Trophoblast cell (in vitro differentiated cells and primary cell): ENCODE results near the gene JPH3.

Source experiments
- DNase-seq, 2 donors: peaks; one replicate each; pipeline ENCODE4 v3.0.0-alpha.2; 2016
- H2AFZ ChIP-seq: 2 replicates; pipeline ENCODE4 v1.6.1; 2013; ENCODE audit warnings: low read length, moderate library complexity, mild to moderate bottlenecking; ENCODE audit not compliant: insufficient read depth, poor library complexity
- H2AK5ac ChIP-seq: 2 replicates; pipeline ENCODE4 v1.6.1; 2013; ENCODE audit warnings: mild to moderate bottlenecking, low read length
- H2BK120ac ChIP-seq: 2 replicates; pipeline ENCODE4 v1.6.1; 2013; ENCODE audit warnings: low read length, mild to moderate bottlenecking, moderate library complexity; ENCODE audit not compliant: insufficient read depth, poor library complexity
- H2BK12ac ChIP-seq: 2 replicates; pipeline ENCODE4 v1.6.1; 2013; ENCODE audit warnings: mild to moderate bottlenecking, low read length, moderate library complexity
- H2BK5ac ChIP-seq: 2 replicates; pipeline ENCODE4 v1.6.1; 2013; ENCODE audit warnings: low read length, low read depth, moderate library complexity, mild to moderate bottlenecking; ENCODE audit not compliant: poor library complexity
- H3K14ac ChIP-seq: 2 replicates; pipeline ENCODE4 v1.6.1; 2013; ENCODE audit warnings: mild to moderate bottlenecking, low read length
- H3K18ac ChIP-seq: 2 replicates; pipeline ENCODE4 v1.6.1; 2013; ENCODE audit warnings: mild to moderate bottlenecking, low read length
- H3K23ac ChIP-seq: 2 replicates; pipeline ENCODE4 v1.6.1; 2013; ENCODE audit warnings: low read length
- H3K27ac ChIP-seq: 2 replicates; pipeline ENCODE4 v1.5.1; 2013; ENCODE audit warnings: low read depth, mild to moderate bottlenecking, inconsistent platforms, low read length, moderate library complexity
- H3K27me3 ChIP-seq: 2 replicates; pipeline ENCODE4 v1.6.1; 2013; ENCODE audit warnings: inconsistent platforms, mild to moderate bottlenecking, low read length, moderate library complexity; ENCODE audit not compliant: insufficient read depth
- H3K36me3 ChIP-seq, 2 experiments: 1 replicate in 1 of 2; 2 replicates in 1 of 2; pipeline ENCODE4 v1.6.1; 2013; ENCODE audit warnings: low read length in 2 of 2, mild to moderate bottlenecking in 2 of 2, moderate library complexity in 1 of 2; ENCODE audit not compliant: insufficient read depth in 2 of 2, control insufficient read depth in 1 of 2
- H3K4ac ChIP-seq: 2 replicates; pipeline ENCODE4 v1.6.1; 2013; ENCODE audit warnings: low read depth, mild to moderate bottlenecking, low read length, moderate library complexity
- H3K4me1 ChIP-seq, 2 experiments: 1 replicate in 1 of 2; 2 replicates in 1 of 2; pipeline ENCODE4 v1.6.1; 2013; ENCODE audit warnings: low read length in 2 of 2, mild to moderate bottlenecking in 2 of 2, moderate library complexity in 1 of 2; ENCODE audit not compliant: insufficient read depth in 2 of 2, control insufficient read depth in 1 of 2
- H3K4me2 ChIP-seq: 2 replicates; pipeline ENCODE4 v1.6.1; 2013; ENCODE audit warnings: inconsistent platforms, mild to moderate bottlenecking, low read length, moderate library complexity
- H3K4me3 ChIP-seq: 2 replicates; pipeline ENCODE4 v1.5.1; 2013; ENCODE audit warnings: mild to moderate bottlenecking, low read depth, low read length, inconsistent platforms
- H3K79me1 ChIP-seq: one replicate; pipeline ENCODE4 v1.6.1; 2013; ENCODE audit warnings: low read length
- H3K79me2 ChIP-seq: 2 replicates; pipeline ENCODE4 v1.6.1; 2013; ENCODE audit warnings: low read length, mild to moderate bottlenecking; ENCODE audit not compliant: control insufficient read depth, insufficient read depth, poor library complexity
- H3K9ac ChIP-seq: 2 replicates; pipeline ENCODE4 v1.6.1; 2013; ENCODE audit warnings: mild to moderate bottlenecking, low read length
- H3K9me3 ChIP-seq: 2 replicates; pipeline ENCODE4 v1.6.1; 2013; ENCODE audit warnings: low read depth, mild to moderate bottlenecking, control low read depth, inconsistent platforms, low read length; ENCODE audit not compliant: insufficient read depth
- H4K12ac ChIP-seq: 2 replicates; pipeline ENCODE4 v1.6.1; 2013; ENCODE audit warnings: low read depth, mild to moderate bottlenecking, low read length, moderate library complexity
- H4K8ac ChIP-seq: 2 replicates; pipeline ENCODE4 v1.6.1; 2013; ENCODE audit warnings: low read depth, mild to moderate bottlenecking, low read length, moderate library complexity
- H4K91ac ChIP-seq: one replicate; pipeline ENCODE4 v1.6.1; 2013; ENCODE audit warnings: low read depth, mild to moderate bottlenecking, low read length, moderate library complexity
- WGBS: extraction: QIAGEN DNeasy Blood & Tissue Kit; methylation state at CpG from one replicate; pipeline ENCODE4 v1.1.7; 2013; ENCODE audit warnings: missing lambda C conversion rate; ENCODE audit not compliant: insufficient read length, insufficient coverage; ENCODE audit errors: extremely low coverage; 5-methylcytosine and 5-hydroxymethylcytosine counted together

JPH3 gene

GRCh38 chr16:87690911-87691685 lies 88.8 kb downstream of the JPH3 start:
- no peak overlapping the region for H3K14ac ChIP-seq
- no peak overlapping the region for H4K12ac ChIP-seq
- no peak overlapping the region for H2BK12ac ChIP-seq
- DNase-seq, result no peak
- peaks cover 15 to 18% of the 10 kb centered on the region in 2 experiments for H3K36me3 ChIP-seq
- no peak overlapping the region for H4K91ac ChIP-seq
- no peaks in the 10 kb centered on the region for H3K79me1 ChIP-seq
- H3K23ac ChIP-seq, result no peak overlapping the region
- H2AK5ac ChIP-seq, result no peak overlapping the region
- no peaks in the 10 kb centered on the region for H3K79me2 ChIP-seq
- no peak overlapping the region for H2BK120ac ChIP-seq
- no peaks in the 10 kb centered on the region for H3K4me1 ChIP-seq
- no peak overlapping the region for H3K18ac ChIP-seq
- H3K9me3 ChIP-seq, result peaks cover 1% of the 10 kb centered on the region
- H3K27me3 ChIP-seq, result no peaks in the 10 kb centered on the region
- no peak overlapping the region for H3K27ac ChIP-seq
- no peak overlapping the region for H4K8ac ChIP-seq
- no peak overlapping the region for H2BK5ac ChIP-seq
- no CpG with 5 or more reads among the region's 33 CpGs for WGBS
- no peak overlapping the region for H3K4me2 ChIP-seq
- H3K9ac ChIP-seq, result no peak overlapping the region
- no peak overlapping the region for H3K4ac ChIP-seq
- H2AFZ ChIP-seq, result no peak overlapping the region
- no peak overlapping the region for H3K4me3 ChIP-seq

GRCh38 chr16:87691686-87692079 lies 89.4 kb downstream of the JPH3 start:
- Histone ChIP-seq H2AK5ac (no peak overlapping the region), H3K9me3 (peaks cover 1% of the 10 kb centered on the region), H4K12ac (no peak overlapping the region), H2BK120ac (no peak overlapping the region), H2AFZ (no peak overlapping the region), H3K36me3 (peaks cover 19 to 21% of the 10 kb centered on the region in 2 experiments), H4K8ac (no peak overlapping the region), H3K27ac (no peak overlapping the region), H3K9ac (no peak overlapping the region), H3K4ac (no peak overlapping the region), H3K27me3 (no peaks in the 10 kb centered on the region), H3K23ac (no peak overlapping the region), H3K14ac (no peak overlapping the region), H3K18ac (no peak overlapping the region), H3K79me1 (no peaks in the 10 kb centered on the region), H2BK12ac (no peak overlapping the region), H3K4me3 (no peak overlapping the region), H2BK5ac (no peak overlapping the region), H4K91ac (no peak overlapping the region), H3K4me1 (no peaks in the 10 kb centered on the region), H3K4me2 (no peak overlapping the region), H3K79me2 (no peaks in the 10 kb centered on the region)
- no peak for DNase-seq
- WGBS, result no CpG with 5 or more reads among the region's 14 CpGs

GRCh38 chr16:87692176-87692575 lies 89.9 kb downstream of the JPH3 start:
- H3K27ac ChIP-seq, result no peak overlapping the region
- peaks cover 24% of the 10 kb centered on the region in 2 experiments for H3K36me3 ChIP-seq
- no peak overlapping the region for H2BK5ac ChIP-seq
- no peak overlapping the region for H3K4ac ChIP-seq
- no peaks in the 10 kb centered on the region for H3K27me3 ChIP-seq
- no peak overlapping the region for H2AK5ac ChIP-seq
- H2AFZ ChIP-seq, result no peak overlapping the region
- H3K14ac ChIP-seq, result no peak overlapping the region
- H3K4me3 ChIP-seq, result no peak overlapping the region
- H3K18ac ChIP-seq, result no peak overlapping the region
- no peaks in the 10 kb centered on the region for H3K79me2 ChIP-seq
- no CpG with 5 or more reads among the region's 7 CpGs for WGBS
- no peak for DNase-seq
- H2BK120ac ChIP-seq, result no peak overlapping the region
- H2BK12ac ChIP-seq, result no peak overlapping the region
- no peak overlapping the region for H3K23ac ChIP-seq
- no peak overlapping the region for H4K8ac ChIP-seq
- H3K9me3 ChIP-seq, result peaks cover 1% of the 10 kb centered on the region
- no peak overlapping the region for H4K91ac ChIP-seq
- H4K12ac ChIP-seq, result no peak overlapping the region
- no peak overlapping the region for H3K9ac ChIP-seq
- H3K4me1 ChIP-seq, result no peaks in the 10 kb centered on the region
- H3K79me1 ChIP-seq, result no peaks in the 10 kb centered on the region
- no peak overlapping the region for H3K4me2 ChIP-seq

DNA sequence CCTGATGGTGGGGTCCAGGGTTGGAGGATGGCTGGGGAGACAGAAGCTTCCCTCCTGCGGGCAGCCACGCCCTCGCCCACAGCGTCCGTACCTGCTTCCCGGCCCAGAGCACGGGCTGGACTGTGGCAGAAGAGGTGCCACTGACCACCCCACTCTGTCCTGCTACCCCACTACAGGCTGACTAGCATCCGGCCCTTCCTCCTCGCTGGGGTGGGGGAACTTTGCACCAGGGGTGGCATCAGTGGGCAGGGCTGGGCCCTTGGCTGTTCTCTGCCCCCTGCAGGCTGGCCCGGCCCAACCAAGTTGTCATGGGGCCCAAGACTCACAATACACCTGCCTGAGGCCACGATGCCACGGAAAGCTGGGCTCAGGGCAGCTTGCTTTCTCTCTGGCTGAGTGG lies 90.4 kb downstream of the JPH3 start:
- Histone ChIP-seq H3K23ac (no peak overlapping the region), H2BK5ac (no peak overlapping the region), H3K36me3 (peaks cover 24 to 26% of the 10 kb centered on the region in 2 experiments), H3K79me1 (no peaks in the 10 kb centered on the region), H3K4me3 (no peak overlapping the region), H3K27me3 (no peaks in the 10 kb centered on the region), H3K79me2 (no peaks in the 10 kb centered on the region), H2AFZ (no peak overlapping the region), H3K9ac (no peak overlapping the region), H2BK12ac (no peak overlapping the region), H2AK5ac (no peak overlapping the region), H2BK120ac (no peak overlapping the region), H4K8ac (no peak overlapping the region), H3K4ac (no peak overlapping the region), H3K14ac (no peak overlapping the region), H3K27ac (no peak overlapping the region), H3K18ac (no peak overlapping the region), H3K4me2 (no peak overlapping the region), H4K12ac (no peak overlapping the region), H3K4me1 (no peaks in the 10 kb centered on the region), H4K91ac (no peak overlapping the region), H3K9me3 (peaks cover 1% of the 10 kb centered on the region)
- no peak for DNase-seq
- WGBS, result no CpG with 5 or more reads among the region's 12 CpGs
